Stimulated activated CD8-positive, alpha-beta memory T cell treated with anti-CD3 and anti-CD28 coated beads, Interleukin-4, amount 100 ng/mL, for 48 hours (primary cell): ENCODE measurements around the gene OXSR1.
A peak's percentile ranks its signal among the peaks of the same experiment; 100 is the strongest.
"Not testable (repeated sequence)": the region's sequence is repeated elsewhere in the genome, so short reads cannot be mapped to it uniquely, and the experiment has no call there.

Experiments
- DNase-seq: peaks from one replicate; pipeline ENCODE4 v3.0.0-alpha.2; 2020

The OXSR1 gene

GRCh38 chr3:38128303-38128655 lies 37.1 kb upstream of the OXSR1 start:
- DNase-seq: peak; percentile 10

- DNase-seq: peak; percentile 12
Measured at GRCh38 chr3:38129058-38129457, 36.3 kb upstream of the OXSR1 start.

GRCh38 chr3:38130631-38131065 lies 34.7 kb upstream of the OXSR1 start:
- DNase-seq: no peak

GRCh38 chr3:38131621-38132369 lies 33.5 kb upstream of the OXSR1 start:
- DNase-seq: peak; percentile 63

GRCh38 chr3:38133209-38133556 lies 32.2 kb upstream of the OXSR1 start:
- no peak for DNase-seq

DNA sequence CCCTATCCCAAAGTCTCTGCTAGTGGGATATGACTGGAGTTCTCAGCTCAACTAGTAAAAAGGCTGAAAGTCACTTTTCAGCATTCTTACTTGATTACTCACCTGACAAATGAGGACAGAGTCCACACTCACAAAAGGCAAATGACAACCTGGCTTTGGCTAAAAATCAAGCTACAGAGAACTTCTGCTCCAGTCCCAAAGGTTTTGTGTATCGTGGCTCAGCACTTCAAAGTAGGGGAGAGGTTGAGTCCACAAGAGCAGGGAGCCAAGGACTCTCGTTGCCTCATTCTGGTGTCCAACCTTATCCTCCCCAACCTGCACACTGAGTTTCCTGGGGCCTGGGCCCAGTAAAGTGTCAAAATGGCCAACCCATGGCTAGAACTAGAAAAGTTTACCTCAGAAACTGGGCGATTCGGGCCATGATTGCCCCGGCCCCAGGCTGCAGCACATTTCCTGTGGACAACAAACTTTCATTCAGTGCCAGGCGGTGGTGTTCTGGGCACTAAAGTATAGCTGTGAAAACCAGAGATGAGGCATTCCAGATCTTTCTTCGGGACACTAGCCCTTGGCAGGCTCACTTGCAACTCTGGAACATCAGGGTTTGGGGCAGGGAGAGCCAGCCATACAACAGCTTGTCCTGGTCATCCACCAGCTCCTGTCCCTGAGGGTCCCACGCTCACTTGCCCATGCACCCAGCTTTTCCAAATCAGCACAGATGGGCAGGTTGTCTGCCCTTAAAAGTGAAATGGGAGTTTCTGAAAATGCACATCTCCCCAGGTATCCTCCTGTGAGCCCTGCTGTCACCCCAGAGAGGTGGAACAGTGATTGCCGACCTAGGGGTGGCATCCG lies 31.6 kb upstream of the OXSR1 start:
- DNase-seq: no peak

- not testable (repeated sequence) for DNase-seq
Measured at GRCh38 chr3:38134517-38135143, 30.7 kb upstream of the OXSR1 start.

- DNase-seq: peak; percentile 23
Measured at GRCh38 chr3:38135621-38136277, 29.6 kb upstream of the OXSR1 start.

DNA sequence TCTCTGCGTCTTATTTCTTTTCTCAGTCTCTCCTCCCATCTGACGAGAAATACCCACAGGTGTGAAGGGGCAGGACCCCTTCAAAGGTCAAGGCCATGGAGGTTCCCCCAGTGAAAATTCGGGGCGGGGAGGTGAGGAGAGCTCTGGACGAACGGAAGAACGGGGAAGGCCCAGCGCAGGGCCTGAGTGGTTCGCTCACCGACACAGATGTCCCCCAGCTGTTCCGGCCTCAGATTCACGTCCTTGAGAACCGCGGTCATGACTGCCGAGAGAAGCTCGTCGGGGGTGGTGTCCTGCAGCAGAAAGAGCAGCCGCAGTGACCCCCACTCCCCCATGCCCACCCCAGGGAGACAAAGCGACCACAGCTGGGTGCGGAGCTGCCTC lies 29.0 kb upstream of the OXSR1 start:
- peak; percentile 44 for DNase-seq

DNA sequence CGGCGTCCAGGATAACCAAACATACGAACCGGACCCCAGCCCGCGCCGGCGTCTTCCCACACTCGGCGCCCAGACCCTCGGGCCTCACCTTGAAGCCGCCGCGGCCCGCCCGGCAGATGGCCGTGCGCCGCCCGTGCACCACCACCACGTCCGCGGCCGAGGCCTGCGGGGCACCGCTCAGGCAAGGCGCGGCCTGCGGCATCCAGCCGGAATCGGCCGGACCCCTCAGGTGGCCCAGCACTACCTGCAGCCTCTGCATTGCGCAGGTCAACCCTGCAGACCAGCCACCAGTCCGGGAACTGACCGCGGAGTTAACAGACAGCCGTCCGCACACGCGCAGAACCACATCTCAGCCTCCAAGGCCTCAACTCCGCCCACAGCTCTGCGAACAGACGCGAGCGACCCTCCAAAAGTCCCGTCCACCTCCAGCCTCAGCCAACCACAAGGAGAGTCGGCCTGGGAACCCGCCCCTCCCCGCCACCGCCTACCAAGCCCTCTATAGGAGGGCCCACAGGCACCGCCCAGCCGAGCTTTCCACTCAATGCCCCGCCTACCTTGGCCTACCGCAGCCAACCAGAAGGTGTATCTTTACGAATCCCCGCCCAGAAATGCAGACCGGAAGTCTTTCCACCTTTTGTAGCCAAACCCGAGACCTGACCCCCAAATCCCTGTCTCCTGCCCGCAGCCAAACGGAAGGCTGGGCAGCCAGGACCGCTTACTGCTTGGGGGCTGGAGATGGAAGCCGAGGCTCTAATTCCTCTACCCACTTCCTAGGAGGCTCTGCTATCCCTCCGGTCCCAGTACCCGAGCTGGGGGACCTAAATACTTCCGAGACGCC lies 28.3 kb upstream of the OXSR1 start, which contains the start of gene ACAA1:
Gene ACAA1, minus strand, starts transcription at position 351 of the 838 bp plus-strand sequence. Its CDS starts 92 bp downstream, at position 259.
- DNase-seq: peak; percentile 99

DNA sequence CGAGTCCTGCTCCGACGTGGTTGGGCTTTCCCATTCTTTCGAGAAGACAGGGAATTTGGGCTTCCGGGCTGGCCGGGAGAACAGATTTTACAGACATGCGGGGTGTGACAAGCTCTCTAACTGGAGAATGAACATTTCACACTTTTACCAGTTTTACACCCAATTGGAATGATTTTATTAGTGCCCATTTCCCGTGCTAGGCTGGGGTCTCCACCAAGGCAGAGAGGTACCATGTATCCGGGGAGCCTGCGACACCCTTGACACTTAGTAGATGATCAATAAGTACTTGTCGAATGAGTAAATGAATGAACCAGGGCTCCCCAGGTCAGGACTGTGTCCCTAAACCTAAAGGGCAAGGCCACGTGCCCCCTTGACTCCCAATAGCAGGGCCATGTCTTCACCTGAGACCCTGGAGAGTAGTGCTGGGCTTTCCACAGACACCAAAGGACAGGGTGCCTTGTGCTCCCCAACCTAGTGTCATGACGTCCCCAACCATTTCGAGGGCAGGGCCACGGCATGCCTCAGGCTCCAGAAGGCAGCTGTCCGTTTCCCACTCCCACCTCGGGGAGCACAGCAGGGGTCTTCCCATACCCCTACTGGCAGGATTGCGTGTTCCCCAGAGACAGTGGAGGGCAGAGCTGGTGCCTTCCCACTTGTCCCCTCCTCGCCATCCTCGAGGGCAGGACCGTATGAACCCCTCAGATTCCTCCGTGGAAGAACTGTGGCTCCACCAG lies 27.6 kb upstream of the OXSR1 start:
- peak; percentile 54 for DNase-seq

DNA sequence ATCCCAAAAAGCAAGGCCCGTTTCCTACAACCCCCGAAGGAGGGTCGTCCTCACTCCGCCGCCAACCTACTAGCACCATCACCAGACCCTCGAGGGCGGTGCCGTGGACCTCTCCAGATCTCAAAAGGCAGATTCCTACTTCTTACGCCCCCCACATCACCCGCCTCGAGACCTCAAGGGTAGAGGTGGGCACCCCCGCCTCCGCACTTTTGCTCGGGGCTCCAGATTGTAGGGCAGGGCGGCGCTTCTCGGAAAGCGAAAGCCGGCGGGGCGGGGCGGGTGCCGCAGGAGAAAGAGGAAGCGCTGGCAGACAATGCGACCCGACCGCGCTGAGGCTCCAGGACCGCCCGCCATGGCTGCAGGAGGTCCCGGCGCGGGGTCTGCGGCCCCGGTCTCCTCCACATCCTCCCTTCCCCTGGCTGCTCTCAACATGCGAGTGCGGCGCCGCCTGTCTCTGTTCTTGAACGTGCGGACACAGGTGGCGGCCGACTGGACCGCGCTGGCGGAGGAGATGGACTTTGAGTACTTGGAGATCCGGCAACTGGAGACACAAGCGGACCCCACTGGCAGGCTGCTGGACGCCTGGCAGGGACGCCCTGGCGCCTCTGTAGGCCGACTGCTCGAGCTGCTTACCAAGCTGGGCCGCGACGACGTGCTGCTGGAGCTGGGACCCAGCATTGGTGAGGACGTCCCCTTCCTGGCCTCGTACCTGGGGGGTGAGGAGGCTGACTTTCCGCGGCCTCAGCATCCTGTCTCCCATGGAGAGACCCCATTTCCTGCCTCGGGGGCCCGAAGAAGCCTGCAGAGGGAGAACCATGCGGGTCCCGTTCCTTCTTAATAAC lies 26.8 kb upstream of the OXSR1 start, which contains the start of gene MYD88:
Gene MYD88, plus strand, starts transcription at position 313 of the 842 bp plus-strand sequence. Its CDS starts 40 bp downstream, at position 353.
- peak; percentile 93 for DNase-seq

- DNase-seq: peak; percentile 28
Measured at GRCh38 chr3:38139191-38139590, 26.1 kb upstream of the OXSR1 start.

DNA sequence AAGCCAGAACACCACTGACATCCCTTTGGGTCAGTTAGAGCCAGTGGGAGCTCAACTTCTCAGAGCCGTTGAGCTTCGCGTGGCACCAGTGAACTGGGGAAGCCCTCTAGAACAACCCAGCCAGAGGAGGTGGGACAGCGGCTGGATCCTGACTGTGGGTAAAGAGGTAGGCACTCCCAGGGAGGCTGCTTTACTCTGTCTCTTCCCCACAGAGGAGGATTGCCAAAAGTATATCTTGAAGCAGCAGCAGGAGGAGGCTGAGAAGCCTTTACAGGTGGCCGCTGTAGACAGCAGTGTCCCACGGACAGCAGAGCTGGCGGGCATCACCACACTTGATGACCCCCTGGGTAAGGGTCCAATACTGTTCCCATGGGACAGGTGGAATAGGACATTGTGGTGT lies 25.7 kb upstream of the OXSR1 start:
- DNase-seq: peak; percentile 22

GRCh38 chr3:38140326-38141172 lies 24.8 kb upstream of the OXSR1 start:
- DNase-seq: peak; percentile 18

DNA sequence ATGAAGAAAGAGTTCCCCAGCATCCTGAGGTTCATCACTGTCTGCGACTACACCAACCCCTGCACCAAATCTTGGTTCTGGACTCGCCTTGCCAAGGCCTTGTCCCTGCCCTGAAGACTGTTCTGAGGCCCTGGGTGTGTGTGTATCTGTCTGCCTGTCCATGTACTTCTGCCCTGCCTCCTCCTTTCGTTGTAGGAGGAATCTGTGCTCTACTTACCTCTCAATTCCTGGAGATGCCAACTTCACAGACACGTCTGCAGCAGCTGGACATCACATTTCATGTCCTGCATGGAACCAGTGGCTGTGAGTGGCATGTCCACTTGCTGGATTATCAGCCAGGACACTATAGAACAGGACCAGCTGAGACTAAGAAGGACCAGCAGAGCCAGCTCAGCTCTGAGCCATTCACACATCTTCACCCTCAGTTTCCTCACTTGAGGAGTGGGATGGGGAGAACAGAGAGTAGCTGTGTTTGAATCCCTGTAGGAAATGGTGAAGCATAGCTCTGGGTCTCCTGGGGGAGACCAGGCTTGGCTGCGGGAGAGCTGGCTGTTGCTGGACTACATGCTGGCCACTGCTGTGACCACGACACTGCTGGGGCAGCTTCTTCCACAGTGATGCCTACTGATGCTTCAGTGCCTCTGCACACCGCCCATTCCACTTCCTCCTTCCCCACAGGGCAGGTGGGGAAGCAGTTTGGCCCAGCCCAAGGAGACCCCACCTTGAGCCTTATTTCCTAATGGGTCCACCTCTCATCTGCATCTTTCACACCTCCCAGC lies 24.0 kb upstream of the OXSR1 start:
- peak; percentile 18 for DNase-seq

DNA sequence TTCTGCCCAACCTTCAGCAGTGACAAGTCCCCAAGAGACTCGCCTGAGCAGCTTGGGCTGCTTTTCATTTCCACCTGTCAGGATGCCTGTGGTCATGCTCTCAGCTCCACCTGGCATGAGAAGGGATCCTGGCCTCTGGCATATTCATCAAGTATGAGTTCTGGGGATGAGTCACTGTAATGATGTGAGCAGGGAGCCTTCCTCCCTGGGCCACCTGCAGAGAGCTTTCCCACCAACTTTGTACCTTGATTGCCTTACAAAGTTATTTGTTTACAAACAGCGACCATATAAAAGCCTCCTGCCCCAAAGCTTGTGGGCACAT lies 23.4 kb upstream of the OXSR1 start:
- DNase-seq: peak; percentile 21

DNA sequence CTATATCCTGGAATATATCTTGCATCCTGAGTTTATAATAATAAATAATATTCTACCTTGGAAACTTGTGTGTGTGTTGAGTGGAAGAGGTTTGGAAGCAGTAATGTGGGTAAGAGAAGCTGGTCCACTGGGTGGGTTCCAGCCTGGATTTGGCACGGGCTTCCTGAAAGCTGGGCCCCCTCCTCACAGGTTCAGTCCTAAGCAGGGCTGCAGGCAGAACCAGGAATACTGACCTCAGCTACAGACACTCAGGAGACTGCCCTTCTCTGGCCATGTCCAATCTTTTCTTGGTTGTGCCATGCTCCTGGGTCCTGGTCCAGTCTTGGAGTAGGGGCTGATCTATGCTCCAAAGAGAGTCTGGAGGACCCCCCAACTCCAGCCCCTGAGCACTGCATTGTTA lies 22.4 kb upstream of the OXSR1 start:
- DNase-seq: no peak

GRCh38 chr3:38143511-38143910 lies 21.8 kb upstream of the OXSR1 start:
- peak; percentile 17 for DNase-seq
